ENCODE results near the gene CAND1.

DNA sequence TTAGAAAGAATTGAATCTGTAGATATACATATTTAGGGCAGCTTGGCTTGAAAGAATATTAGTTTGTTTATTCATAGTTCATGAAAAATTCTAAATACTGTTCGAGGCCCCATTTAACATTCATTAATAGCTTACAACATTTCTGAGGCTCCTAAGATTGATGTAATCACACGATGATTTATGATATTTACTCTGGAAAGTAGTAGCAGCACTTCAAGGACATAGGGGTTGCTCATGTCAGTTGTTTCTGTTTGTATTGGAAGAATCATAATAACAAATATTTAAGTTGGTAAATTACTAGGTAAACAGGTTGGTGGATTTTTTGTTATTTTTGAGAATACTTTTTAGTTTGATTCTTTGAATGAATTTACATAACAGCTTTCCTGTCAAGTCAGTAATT lies 30.4 kb downstream of the CAND1 start:
- no peak for TF ChIP-seq POLR2AphosphoS5 (IDR thresholded peaks at IDR 0.05; ENCODE audit: low read depth, low read length)
- no peak for TF ChIP-seq TAF1 (IDR thresholded peaks at IDR 0.05; ENCODE audit: low read depth, low read length)
- no peak for TF ChIP-seq POLR2A (IDR thresholded peaks at IDR 0.05; ENCODE audit: low read depth, low read length)
- no peak for TF ChIP-seq SPI1 (IDR thresholded peaks at IDR 0.05; ENCODE audit: low read depth, low read length)

All from GM12891 (cell line).